ENCODE measurements around the gene GNE.

GRCh38 chr9:36221667-36222066 is 36.6 kb downstream of the GNE start:
- TF ChIP-seq EZH2 (IDR thresholded peaks at IDR 0.05; ENCODE audit: low read depth, low read length, severe bottlenecking): no peak
- TF ChIP-seq E2F6 (IDR thresholded peaks at IDR 0.05): no peak
- no peak for TF ChIP-seq POLR2AphosphoS5 (IDR thresholded peaks at IDR 0.05; ENCODE audit: low read depth, low read length)
- TF ChIP-seq POLR2A (IDR thresholded peaks at IDR 0.05; ENCODE audit: control extremely low read depth in 1 of 2, low read depth in 2 of 2, low read length in 2 of 2): no peak
- TF ChIP-seq CREB1 (IDR thresholded peaks at IDR 0.05): no peak
- no peak for TF ChIP-seq RAD21 (IDR thresholded peaks at IDR 0.05 in 1 of 2, conservative IDR thresholded peaks at IDR 0.05 in 1 of 2; ENCODE audit: low read depth in 2 of 2, low read length in 2 of 2)
- no peak for TF ChIP-seq EP300 (IDR thresholded peaks at IDR 0.05; ENCODE audit: borderline replicate concordance in 1 of 2, low read depth in 2 of 2, low read length in 2 of 2)
- no peak for TF ChIP-seq BCL11A (IDR thresholded peaks at IDR 0.05; ENCODE audit: low read depth in 2 of 2, low read length in 2 of 2)
- TF ChIP-seq JUND (IDR thresholded peaks at IDR 0.05; ENCODE audit: low read length): no peak
- TF ChIP-seq CTCF (IDR thresholded peaks at IDR 0.05; ENCODE audit: control extremely low read depth in 1 of 3, insufficient read depth in 1 of 3, low read depth in 1 of 3, low read length in 3 of 3): no peak
- no peak for TF ChIP-seq TAF1 (IDR thresholded peaks at IDR 0.05; ENCODE audit: low read depth, low read length)
- TF ChIP-seq CBX5 (IDR thresholded peaks at IDR 0.05; ENCODE audit: low read depth, low read length): no peak
- TF ChIP-seq EGR1 (IDR thresholded peaks at IDR 0.05; ENCODE audit: borderline replicate concordance, low read depth, low read length): no peak
- no peak for TF ChIP-seq SRF (IDR thresholded peaks at IDR 0.05; ENCODE audit: low read depth, low read length)

All from H1 (cell line).